Measurements from ENCODE around the gene CPE. TPM values are rescaled to one million over a fixed set of nuclear protein-coding genes. Genes with fewer than 3 reads are reported as not detected.
"Not testable (repeated sequence)": the region's sequence is repeated elsewhere in the genome, so short reads cannot be mapped to it uniquely, and the experiment has no call there.

Gene CPE
- total RNA-seq, 4 donors from 2014 or later: 126 to 272 (median 201) TPM

DNA sequence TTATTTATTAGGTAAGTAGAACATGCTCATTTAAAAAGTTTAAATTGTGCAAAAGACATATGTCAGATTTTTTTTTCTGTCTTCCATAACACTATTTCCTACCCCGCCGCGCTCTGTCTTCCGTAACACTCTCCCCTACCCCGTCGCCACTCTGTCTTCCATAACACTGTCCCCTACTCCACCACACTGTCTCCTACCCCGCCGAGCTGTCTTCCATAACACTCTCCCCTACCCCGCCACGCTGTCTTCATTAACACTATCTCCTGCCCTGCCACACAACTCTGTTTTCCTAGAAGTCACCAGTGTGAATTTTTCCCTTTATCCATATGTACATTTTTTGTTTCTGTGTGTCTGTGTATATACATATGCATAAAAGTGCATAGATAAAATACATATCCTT, 47.0 kb upstream of the CPE start:
- TF ChIP-seq, protein P1, sequence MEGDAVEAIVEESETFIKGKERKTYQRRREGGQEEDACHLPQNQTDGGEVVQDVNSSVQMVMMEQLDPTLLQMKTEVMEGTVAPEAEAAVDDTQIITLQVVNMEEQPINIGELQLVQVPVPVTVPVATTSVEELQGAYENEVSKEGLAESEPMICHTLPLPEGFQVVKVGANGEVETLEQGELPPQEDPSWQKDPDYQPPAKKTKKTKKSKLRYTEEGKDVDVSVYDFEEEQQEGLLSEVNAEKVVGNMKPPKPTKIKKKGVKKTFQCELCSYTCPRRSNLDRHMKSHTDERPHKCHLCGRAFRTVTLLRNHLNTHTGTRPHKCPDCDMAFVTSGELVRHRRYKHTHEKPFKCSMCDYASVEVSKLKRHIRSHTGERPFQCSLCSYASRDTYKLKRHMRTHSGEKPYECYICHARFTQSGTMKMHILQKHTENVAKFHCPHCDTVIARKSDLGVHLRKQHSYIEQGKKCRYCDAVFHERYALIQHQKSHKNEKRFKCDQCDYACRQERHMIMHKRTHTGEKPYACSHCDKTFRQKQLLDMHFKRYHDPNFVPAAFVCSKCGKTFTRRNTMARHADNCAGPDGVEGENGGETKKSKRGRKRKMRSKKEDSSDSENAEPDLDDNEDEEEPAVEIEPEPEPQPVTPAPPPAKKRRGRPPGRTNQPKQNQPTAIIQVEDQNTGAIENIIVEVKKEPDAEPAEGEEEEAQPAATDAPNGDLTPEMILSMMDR (IDR thresholded peaks at IDR 0.05): no peak
- no peak for TF ChIP-seq EP300 (IDR thresholded peaks at IDR 0.05)
- no peak for TF ChIP-seq POLR2AphosphoS5 (IDR thresholded peaks at IDR 0.05)
- TF ChIP-seq POLR2A (IDR thresholded peaks at IDR 0.05): no peak
- Histone ChIP-seq H3K27me3 (no peaks in the 10 kb centered on the region), H3K36me3 (peaks cover 0 to 16% of the 10 kb centered on the region in 2 donors), H3K27ac (no peak overlapping the region), H3K4me1 (peaks cover 0 to 15% (median 5%) of the 10 kb centered on the region in 3 donors), H3K9me3 (no peaks in the 10 kb centered on the region), H3K4me3 (no peak overlapping the region)
- no peak for ATAC-seq
- WGBS, 2 donors (ENCODE audit: low coverage in 1 of 2): 68 to 78% methylated on average over 8 to 10 of the region's 10 CpGs

DNA sequence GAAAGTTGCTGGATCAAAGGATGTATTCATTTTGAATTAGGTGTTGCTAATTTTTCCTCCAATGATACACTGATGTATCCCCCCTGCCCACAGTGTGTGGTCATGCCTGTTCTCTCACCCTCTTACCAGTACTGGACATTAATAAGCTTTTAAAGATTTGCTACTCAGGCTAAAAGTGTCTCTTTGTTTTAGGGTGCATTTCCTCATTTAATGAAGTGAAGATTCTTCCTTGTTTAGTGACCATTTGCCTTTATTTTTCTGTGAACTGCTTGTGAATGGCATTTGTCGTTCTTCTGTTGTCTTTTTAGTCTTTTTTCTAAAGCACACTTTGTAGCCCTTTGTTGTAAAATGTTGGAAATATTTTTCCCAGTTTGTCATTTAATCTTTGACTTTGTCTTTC, 46.3 kb upstream of the CPE start:
- H3K4me1 ChIP-seq: peaks cover 0 to 15% (median 5%) of the 10 kb centered on the region in 3 donors
- H3K9me3 ChIP-seq: no peaks in the 10 kb centered on the region
- no peak for ATAC-seq
- 17 to 43% methylated on average over 1 of the region's 1 CpG for WGBS, 2 donors (ENCODE audit: low coverage in 1 of 2)
- no peaks in the 10 kb centered on the region for H3K27me3 ChIP-seq
- peaks cover 0 to 16% of the 10 kb centered on the region in 2 donors for H3K36me3 ChIP-seq
- no peak overlapping the region for H3K4me3 ChIP-seq
- no peak overlapping the region for H3K27ac ChIP-seq
- TF ChIP-seq POLR2AphosphoS5 (IDR thresholded peaks at IDR 0.05) (no peak), POLR2A (IDR thresholded peaks at IDR 0.05) (no peak), EP300 (IDR thresholded peaks at IDR 0.05) (no peak)

DNA sequence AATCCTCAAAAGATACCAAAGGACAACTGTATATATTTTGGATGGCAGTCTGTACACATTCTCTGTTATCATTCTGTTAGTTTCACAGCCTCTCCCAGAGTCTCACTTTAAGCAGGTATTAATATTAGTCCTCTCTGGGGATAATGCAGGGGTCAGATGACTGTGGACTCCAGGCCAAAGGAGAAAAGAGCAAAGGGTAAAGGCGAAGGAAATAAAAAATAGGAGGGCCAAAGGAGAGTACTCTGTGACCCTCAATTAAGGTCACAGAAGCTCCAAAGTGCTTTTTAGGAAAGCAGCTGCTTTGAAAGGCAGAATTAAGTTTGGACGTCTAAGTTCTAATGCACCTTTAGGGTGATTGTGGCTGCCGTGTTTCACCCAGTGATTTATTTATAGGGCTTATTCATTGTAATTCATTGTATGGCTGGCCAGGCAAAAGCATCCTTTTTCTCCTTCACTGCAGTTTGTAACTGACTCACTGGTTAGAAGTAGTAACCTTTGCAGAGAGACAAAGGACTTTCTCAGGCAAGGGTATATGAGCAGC, 43.6 kb upstream of the CPE start:
- WGBS, 2 donors (ENCODE audit: low coverage in 1 of 2): 73 to 74% methylated on average over 3 of the region's 3 CpGs
- TF ChIP-seq EP300 (IDR thresholded peaks at IDR 0.05): no peak
- TF ChIP-seq, protein P1 (IDR thresholded peaks at IDR 0.05): no peak
- no peak for TF ChIP-seq POLR2AphosphoS5 (IDR thresholded peaks at IDR 0.05)
- no peak for TF ChIP-seq POLR2A (IDR thresholded peaks at IDR 0.05)
- ATAC-seq: no peak
- H3K4me1 ChIP-seq: no peaks in the 10 kb centered on the region
- H3K27ac ChIP-seq: no peak overlapping the region
- peaks cover 0 to 34% of the 10 kb centered on the region in 2 donors for H3K36me3 ChIP-seq
- H3K4me3 ChIP-seq: no peak overlapping the region
- H3K9me3 ChIP-seq: no peaks in the 10 kb centered on the region
- no peaks in the 10 kb centered on the region for H3K27me3 ChIP-seq

DNA sequence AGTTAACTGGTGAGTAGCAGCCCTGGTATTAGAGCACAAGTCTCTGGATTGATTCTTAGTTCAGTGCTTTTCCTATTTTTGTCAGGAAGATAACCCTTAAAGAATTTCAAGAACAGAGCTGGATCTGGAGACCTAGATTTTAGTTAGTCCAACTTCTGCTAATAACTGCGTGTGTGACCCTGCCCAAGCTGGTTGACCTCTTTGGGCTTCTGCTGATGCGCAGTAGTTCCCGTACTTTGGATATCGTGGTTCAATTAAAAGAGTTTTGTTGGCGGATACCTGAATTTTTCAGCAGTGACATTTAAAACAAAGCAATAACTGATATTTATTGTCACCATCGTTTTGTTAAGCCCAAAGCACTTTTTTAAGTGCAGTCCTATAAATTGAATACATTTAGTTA, 42.1 kb upstream of the CPE start:
- no peak overlapping the region for H3K4me3 ChIP-seq
- 86 to 87% methylated on average over 6 of the region's 6 CpGs for WGBS, 2 donors (ENCODE audit: low coverage in 1 of 2)
- no peak for TF ChIP-seq POLR2AphosphoS5 (IDR thresholded peaks at IDR 0.05)
- TF ChIP-seq, protein P1 (IDR thresholded peaks at IDR 0.05): no peak
- no peak for TF ChIP-seq POLR2A (IDR thresholded peaks at IDR 0.05)
- TF ChIP-seq EP300 (IDR thresholded peaks at IDR 0.05): no peak
- no peak overlapping the region for H3K27ac ChIP-seq
- no peak for ATAC-seq
- no peaks in the 10 kb centered on the region for H3K9me3 ChIP-seq
- H3K36me3 ChIP-seq: peaks cover 0 to 49% of the 10 kb centered on the region in 2 donors
- no peaks in the 10 kb centered on the region for H3K4me1 ChIP-seq
- no peaks in the 10 kb centered on the region for H3K27me3 ChIP-seq

DNA sequence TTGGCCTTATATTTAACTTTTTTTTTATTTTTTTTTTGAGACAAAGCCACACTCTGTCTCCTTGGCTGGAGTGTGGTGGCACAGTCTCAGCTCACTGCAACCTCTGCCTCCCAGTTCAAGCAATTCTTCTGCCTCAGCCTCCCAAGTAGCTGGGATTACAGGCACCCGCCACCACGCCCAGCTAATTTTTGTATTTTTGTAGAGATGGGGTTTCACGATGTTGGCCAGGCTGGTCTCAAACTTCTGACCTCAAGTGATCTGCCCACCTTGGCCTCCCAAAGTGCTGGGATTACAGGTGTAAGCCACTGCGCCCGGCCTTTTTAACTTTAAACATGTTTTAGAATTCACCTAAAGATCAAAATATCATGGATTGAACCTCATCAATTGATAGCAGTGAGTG, 36.5 kb upstream of the CPE start:
- H3K27ac ChIP-seq, ATAC-seq, H3K4me3 ChIP-seq, H3K27me3 ChIP-seq, H3K4me1 ChIP-seq, H3K9me3 ChIP-seq: not testable (repeated sequence)
- no CpG with 5 or more reads among the region's 5 CpGs for WGBS, 2 donors (ENCODE audit: low coverage in 1 of 2)
- peaks cover 0 to 44% of the 10 kb centered on the region in 2 donors for H3K36me3 ChIP-seq

DNA sequence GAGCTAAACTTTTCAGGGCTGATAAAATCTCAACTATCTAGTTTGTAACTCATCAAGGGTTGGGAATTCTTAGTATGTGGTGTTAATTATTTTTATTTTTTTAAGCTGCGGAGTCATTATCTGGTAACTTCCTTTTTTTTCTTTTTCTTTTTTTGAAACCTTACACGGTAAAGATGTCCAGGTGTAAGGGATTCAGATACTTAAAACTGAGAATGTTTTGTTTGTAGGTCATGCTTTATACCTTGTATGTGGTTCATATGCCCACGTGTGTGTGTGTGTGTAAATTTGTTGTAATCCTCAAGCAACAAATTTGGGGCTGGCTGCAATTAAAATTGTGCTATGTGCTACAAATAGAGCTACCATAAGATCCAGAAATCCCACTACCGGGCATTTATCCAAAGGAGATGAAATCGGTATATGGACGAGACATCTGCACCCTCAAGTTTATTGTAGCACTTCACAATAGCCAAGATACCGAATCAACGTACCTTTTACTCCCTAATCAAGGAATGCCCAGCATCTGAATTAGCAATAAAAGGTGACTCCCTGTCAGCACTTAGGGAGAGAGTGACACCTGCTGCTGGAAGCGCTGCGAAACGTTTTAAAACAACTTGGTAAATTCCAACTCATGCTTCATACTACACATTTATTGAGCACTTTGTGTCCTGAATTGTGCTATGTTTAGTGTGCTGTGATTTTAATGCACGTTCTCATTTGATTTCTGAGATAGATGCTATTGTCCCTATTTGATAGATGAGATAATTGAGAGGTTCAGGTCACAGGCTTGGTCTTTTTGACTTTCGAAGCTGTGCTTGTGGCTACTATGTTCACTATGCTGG, 35.2 kb upstream of the CPE start:
- no peaks in the 10 kb centered on the region for H3K27me3 ChIP-seq
- H3K9me3 ChIP-seq: no peaks in the 10 kb centered on the region
- no peak overlapping the region for H3K4me3 ChIP-seq
- no peak overlapping the region for H3K27ac ChIP-seq
- no peaks in the 10 kb centered on the region for H3K4me1 ChIP-seq
- H3K36me3 ChIP-seq: peaks cover 0 to 42% of the 10 kb centered on the region in 2 donors
- no peak for TF ChIP-seq POLR2A (IDR thresholded peaks at IDR 0.05)
- no peak for TF ChIP-seq POLR2AphosphoS5 (IDR thresholded peaks at IDR 0.05)
- TF ChIP-seq, protein P1 (IDR thresholded peaks at IDR 0.05): no peak
- no peak for TF ChIP-seq EP300 (IDR thresholded peaks at IDR 0.05)
- 67 to 78% methylated on average over 12 to 13 of the region's 13 CpGs for WGBS, 2 donors (ENCODE audit: low coverage in 1 of 2)
- ATAC-seq: no peak
